OCI-LY1 (cell line): Measurements from ENCODE around the gene ATP6V0A1.

Experiments
- H2AFZ ChIP-seq: fragments of 200-600 bp; sonication (generic), shearing (Covaris generic); 2 replicates; pipeline ENCODE4 v1.6.0; 2014; ENCODE audit warnings: antibody characterized with exemption, mild to moderate bottlenecking, low read length
- H3F3A ChIP-seq: fragments of 200-600 bp; sonication (generic), shearing (Covaris generic); 2 replicates; pipeline ENCODE4 v1.6.0; 2014; ENCODE audit warnings: mild to moderate bottlenecking, antibody characterized with exemption, low read length, moderate library complexity; ENCODE audit not compliant: insufficient read depth
- H3K27ac ChIP-seq: fragments of 200-600 bp; sonication (generic); 2 replicates; pipeline ENCODE4 v1.5.1; 2014; ENCODE audit warnings: low read length, mixed run types, mild to moderate bottlenecking, low read depth; ENCODE audit not compliant: poor library complexity, severe bottlenecking
- H3K27me3 ChIP-seq: fragments of 200-600 bp; sonication (generic); 2 replicates; pipeline ENCODE4 v1.6.0; 2014; ENCODE audit warnings: antibody characterized with exemption, mild to moderate bottlenecking, low read length, moderate library complexity; ENCODE audit not compliant: insufficient read depth
- H3K36me3 ChIP-seq: fragments of 200-600 bp; sonication (generic); 2 replicates; pipeline ENCODE4 v1.6.1; 2014; ENCODE audit warnings: mild to moderate bottlenecking, antibody characterized with exemption, low read length, moderate library complexity, mixed read lengths; ENCODE audit not compliant: insufficient read depth
- H3K4me1 ChIP-seq: fragments of 200-600 bp; sonication (generic); 2 replicates; pipeline ENCODE4 v1.5.1; 2014; ENCODE audit warnings: mild to moderate bottlenecking, low read length, moderate library complexity; ENCODE audit not compliant: insufficient read depth, severe bottlenecking
- H3K4me2 ChIP-seq: fragments of 200-600 bp; sonication (generic), shearing (Covaris generic); 2 replicates; pipeline ENCODE4 v1.6.1; 2014; ENCODE audit warnings: low read length
- H3K4me3 ChIP-seq: fragments of 200-600 bp; sonication (generic); 2 replicates; pipeline ENCODE4 v1.5.1; 2014; ENCODE audit warnings: low read length, low read depth, mild to moderate bottlenecking, mixed read lengths; ENCODE audit not compliant: poor library complexity, severe bottlenecking
- H3K79me2 ChIP-seq: fragments of 200-600 bp; shearing (Covaris generic); 2 replicates; pipeline ENCODE4 v1.6.1; 2016; ENCODE audit warnings: mixed run types, low read length, mixed read lengths; ENCODE audit not compliant: insufficient read depth
- H3K9ac ChIP-seq: fragments of 200-600 bp; sonication (generic), shearing (Covaris generic); 2 replicates; pipeline ENCODE4 v1.6.1; 2014; ENCODE audit warnings: mild to moderate bottlenecking, low read length, mixed read lengths
- H3K9me2 ChIP-seq: fragments of 200-600 bp; sonication (generic), shearing (Covaris generic); 2 replicates; pipeline ENCODE4 v1.6.1; 2014; ENCODE audit warnings: low read depth, mild to moderate bottlenecking, low read length, mixed read lengths
- H3K9me3 ChIP-seq: fragments of 200-600 bp; shearing (Covaris generic); 2 replicates; pipeline ENCODE4 v1.6.1; 2014; ENCODE audit warnings: low read length, mixed read lengths
- H4K20me1 ChIP-seq: fragments of 200-600 bp; sonication (generic), shearing (Covaris generic); 2 replicates; pipeline ENCODE4 v1.6.0; 2016; ENCODE audit warnings: mild to moderate bottlenecking, low read length; ENCODE audit not compliant: insufficient read depth
- EZH2 ChIP-seq: fragments of 200-600 bp; sonication (generic), shearing (Covaris generic); IDR thresholded peaks from 2 replicates; pipeline ENCODE4 v1.8.0; 2017; ENCODE audit warnings: borderline replicate concordance, mixed run types, mild to moderate bottlenecking, antibody characterized with exemption, low read length, moderate library complexity, mixed read lengths
- TF ChIP-seq, protein P1 (sequence below): fragments of 200-600 bp; sonication (generic), shearing (Covaris generic); IDR thresholded peaks from 2 replicates; pipeline ENCODE4 v1.5.1; 2017; ENCODE audit warnings: mild to moderate bottlenecking, antibody characterized with exemption, low read length, moderate library complexity, mixed read lengths

Gene ATP6V0A1

DNA sequence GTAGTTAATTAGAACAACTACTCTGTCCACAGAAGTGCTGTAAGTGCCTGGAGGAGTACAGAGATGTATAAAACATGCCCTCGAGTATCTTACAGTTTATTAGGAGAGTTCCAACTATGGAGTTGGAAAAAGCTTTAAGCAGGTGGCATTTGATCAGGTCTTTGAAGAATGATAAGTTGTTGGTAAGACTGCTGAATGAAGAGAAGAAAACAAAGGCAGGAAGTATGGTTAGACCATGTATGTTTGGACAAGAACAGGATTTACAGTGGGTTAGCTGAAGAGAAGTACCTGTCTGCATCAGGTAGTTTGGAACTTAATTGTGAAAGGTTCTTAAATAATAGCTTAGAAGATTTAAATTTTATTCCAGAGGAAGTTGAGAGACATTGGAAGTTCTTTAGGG, 29.4 kb downstream of the ATP6V0A1 start:
- no peaks in the 10 kb centered on the region for H3K9me3 ChIP-seq
- H3K27me3 ChIP-seq = no peaks in the 10 kb centered on the region
- no peak overlapping the region for H3K9ac ChIP-seq
- H3F3A ChIP-seq = no peaks in the 10 kb centered on the region
- TF ChIP-seq, protein P1, sequence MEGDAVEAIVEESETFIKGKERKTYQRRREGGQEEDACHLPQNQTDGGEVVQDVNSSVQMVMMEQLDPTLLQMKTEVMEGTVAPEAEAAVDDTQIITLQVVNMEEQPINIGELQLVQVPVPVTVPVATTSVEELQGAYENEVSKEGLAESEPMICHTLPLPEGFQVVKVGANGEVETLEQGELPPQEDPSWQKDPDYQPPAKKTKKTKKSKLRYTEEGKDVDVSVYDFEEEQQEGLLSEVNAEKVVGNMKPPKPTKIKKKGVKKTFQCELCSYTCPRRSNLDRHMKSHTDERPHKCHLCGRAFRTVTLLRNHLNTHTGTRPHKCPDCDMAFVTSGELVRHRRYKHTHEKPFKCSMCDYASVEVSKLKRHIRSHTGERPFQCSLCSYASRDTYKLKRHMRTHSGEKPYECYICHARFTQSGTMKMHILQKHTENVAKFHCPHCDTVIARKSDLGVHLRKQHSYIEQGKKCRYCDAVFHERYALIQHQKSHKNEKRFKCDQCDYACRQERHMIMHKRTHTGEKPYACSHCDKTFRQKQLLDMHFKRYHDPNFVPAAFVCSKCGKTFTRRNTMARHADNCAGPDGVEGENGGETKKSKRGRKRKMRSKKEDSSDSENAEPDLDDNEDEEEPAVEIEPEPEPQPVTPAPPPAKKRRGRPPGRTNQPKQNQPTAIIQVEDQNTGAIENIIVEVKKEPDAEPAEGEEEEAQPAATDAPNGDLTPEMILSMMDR = no peak
- TF ChIP-seq EZH2 = no peak
- H3K27ac ChIP-seq = no peak overlapping the region
- peaks cover 55% of the 10 kb centered on the region for H3K36me3 ChIP-seq
- no peaks in the 10 kb centered on the region for H4K20me1 ChIP-seq
- H3K79me2 ChIP-seq = no peaks in the 10 kb centered on the region
- no peak overlapping the region for H3K4me3 ChIP-seq
- H2AFZ ChIP-seq = no peak overlapping the region
- H3K4me1 ChIP-seq = peaks cover 25% of the 10 kb centered on the region
- H3K4me2 ChIP-seq = no peak overlapping the region
- no peaks in the 10 kb centered on the region for H3K9me2 ChIP-seq

DNA sequence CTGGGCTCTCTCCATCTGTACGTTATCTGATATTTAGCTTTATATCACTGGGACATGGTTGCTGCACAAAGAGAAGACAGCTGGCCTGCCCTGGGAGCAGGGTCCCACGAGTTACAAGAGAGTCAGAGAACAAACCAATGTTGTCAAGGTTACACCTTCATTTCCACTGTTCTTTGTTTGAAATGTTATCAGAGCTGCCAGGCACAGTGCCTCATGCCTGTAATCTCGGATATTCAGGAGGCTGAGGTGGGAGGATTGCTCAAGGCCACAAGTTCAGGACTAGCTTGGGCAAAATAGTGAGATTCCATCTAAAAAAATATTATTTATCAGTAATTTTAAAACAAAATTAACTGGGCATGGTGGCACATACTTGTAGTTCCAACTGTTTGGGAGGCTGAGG, 34.6 kb downstream of the ATP6V0A1 start:
- no peaks in the 10 kb centered on the region for H3K27me3 ChIP-seq
- H4K20me1 ChIP-seq = no peaks in the 10 kb centered on the region
- no peak overlapping the region for H3K27ac ChIP-seq
- no peak overlapping the region for H3K4me2 ChIP-seq
- TF ChIP-seq EZH2 = no peak
- TF ChIP-seq, protein P1 = no peak
- no peak overlapping the region for H3K4me3 ChIP-seq
- no peak overlapping the region for H3K9ac ChIP-seq
- no peaks in the 10 kb centered on the region for H3F3A ChIP-seq
- no peaks in the 10 kb centered on the region for H3K9me2 ChIP-seq
- no peak overlapping the region for H2AFZ ChIP-seq
- H3K79me2 ChIP-seq = no peaks in the 10 kb centered on the region
- peaks cover 46% of the 10 kb centered on the region for H3K36me3 ChIP-seq
- H3K4me1 ChIP-seq = peaks cover 21% of the 10 kb centered on the region
- no peaks in the 10 kb centered on the region for H3K9me3 ChIP-seq

DNA sequence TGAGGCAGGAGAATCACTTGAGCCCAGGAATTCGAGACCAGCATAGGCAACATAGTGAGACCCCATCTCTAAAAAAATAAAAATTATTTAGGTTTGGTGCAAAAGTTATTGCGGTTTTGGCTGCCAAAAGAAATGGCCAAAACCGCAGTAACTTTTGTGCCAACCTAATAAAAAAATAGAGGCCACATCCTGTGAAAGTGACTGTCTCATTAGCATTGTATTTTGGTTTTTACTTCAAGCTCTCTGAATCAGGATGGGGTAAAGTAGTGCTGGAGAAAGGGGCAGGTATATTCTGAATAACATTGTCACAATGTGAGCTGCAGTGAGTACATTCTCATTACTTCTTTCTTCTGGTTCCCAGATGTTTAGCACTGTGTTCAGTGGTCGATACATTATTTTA, 36.0 kb downstream of the ATP6V0A1 start:
- no peaks in the 10 kb centered on the region for H3K79me2 ChIP-seq
- H3K9ac ChIP-seq = no peak overlapping the region
- H3K4me3 ChIP-seq = no peak overlapping the region
- no peak overlapping the region for H3K4me2 ChIP-seq
- TF ChIP-seq, protein P1 = no peak
- TF ChIP-seq EZH2 = no peak
- peaks cover 18% of the 10 kb centered on the region for H3K4me1 ChIP-seq
- no peak overlapping the region for H3K27ac ChIP-seq
- H3F3A ChIP-seq = no peaks in the 10 kb centered on the region
- H3K9me3 ChIP-seq = no peaks in the 10 kb centered on the region
- peaks cover 41% of the 10 kb centered on the region for H3K36me3 ChIP-seq
- no peak overlapping the region for H2AFZ ChIP-seq
- no peaks in the 10 kb centered on the region for H3K9me2 ChIP-seq
- H3K27me3 ChIP-seq = no peaks in the 10 kb centered on the region
- no peaks in the 10 kb centered on the region for H4K20me1 ChIP-seq
